ENCODE measurements around the gene CSNK1D. TPM values are rescaled to one million over a fixed set of nuclear protein-coding genes. Genes with fewer than 3 reads are reported as not detected.
"Not testable (repeated sequence)": the region's sequence is repeated elsewhere in the genome, so short reads cannot be mapped to it uniquely, and the experiment has no call there.

CSNK1D gene
- total RNA-seq, 2 experiments from 2014 or later = 118 to 182 TPM

DNA sequence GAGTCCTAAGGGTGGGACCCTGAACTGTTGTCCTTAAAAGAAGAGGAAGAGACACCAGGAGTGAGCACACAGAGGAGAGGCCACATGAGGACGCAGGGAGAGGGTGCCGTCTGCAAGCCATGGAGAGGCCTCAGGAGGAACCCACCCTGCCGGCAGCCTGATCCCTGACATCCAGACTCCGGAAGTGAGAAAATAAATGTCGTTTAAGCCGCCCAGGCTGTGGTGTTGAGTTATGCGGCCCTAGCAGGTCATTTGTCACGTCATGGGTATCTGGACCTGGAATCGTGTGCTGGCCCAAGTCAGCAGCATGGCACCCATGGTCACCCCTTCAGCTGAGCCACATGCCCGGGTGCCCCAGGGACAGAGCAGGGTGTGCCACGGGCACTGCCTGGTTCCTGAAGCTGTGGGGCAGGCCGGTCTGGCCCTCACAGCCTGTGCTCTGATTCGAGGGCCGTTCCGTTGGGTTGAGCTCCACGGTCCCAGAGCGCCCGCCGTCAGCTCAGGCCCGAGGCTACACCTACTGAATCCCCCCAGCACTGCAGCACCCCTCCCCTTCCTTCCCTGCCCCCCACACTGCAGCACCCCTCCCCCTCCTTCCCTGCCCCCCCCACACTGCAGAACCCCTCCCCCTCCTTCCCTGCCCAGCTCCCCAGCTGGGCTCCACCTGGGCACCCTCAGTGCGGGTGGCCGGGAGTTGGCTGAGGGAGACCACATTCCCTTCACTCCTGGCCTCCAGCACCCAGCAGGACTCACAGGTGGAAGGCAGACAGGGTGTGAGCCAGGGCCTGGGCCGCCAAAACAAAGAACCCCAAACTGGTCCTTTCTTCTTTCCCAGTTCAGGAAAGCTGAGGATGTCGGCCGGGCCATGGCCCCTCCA, 58.2 kb downstream of the CSNK1D start:
- DNase-seq (peak; percentile 57), ATAC-seq (no peak)
- CTCF ChIA-PET = interaction anchor here (1.0 to 2.0 kb wide), 2 partner anchors 9 to 106 kb away, joined by 3 to 8 read pairs; no protein-coding TSS in a partner anchor
- H3K4me3 Mint-ChIP-seq = no peak overlapping the region
- H3K27ac Mint-ChIP-seq = no peak overlapping the region
- H3K4me1 Mint-ChIP-seq = peaks cover 35% of the 10 kb centered on the region
- H3K27me3 Mint-ChIP-seq = no peaks in the 10 kb centered on the region
- H3K9me3 Mint-ChIP-seq (ENCODE audit: low read depth) = no peaks in the 10 kb centered on the region
- intact Hi-C loops (cut with DNase I, micrococcal nuclease) = no loop called here
- H3K36me3 Mint-ChIP-seq (ENCODE audit: low read depth) = no peaks in the 10 kb centered on the region
- POLR2A ChIA-PET = no interaction called here

DNA sequence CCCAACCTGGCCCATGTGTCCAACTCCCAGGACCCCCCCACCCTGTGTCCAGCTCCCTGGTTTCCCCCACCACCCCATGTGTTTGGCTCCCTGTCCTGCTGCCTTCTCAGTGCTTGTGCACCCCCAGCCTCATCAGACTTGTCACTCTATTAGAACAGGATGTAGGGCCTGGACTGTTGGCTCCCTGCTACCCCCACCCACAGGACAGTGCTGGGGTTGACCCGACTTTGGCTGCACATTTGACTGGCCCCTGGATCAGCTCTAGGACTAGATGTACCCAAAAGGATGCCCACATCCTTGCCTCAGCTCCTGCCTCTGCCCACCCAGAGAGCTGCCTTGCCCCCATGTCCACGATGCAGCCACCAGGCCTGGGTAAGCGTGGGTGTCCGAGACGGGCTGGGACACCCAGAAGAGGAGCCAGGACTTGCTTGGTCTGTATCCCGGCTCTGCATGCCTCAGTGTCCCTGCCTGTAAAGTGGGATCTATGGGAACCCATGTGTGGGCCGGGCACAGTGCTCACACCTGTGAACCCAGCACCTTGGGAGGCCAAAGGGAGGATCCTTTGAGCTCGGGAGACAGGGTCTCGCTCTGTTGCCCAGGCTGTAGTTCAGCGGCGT, 59.4 kb downstream of the CSNK1D start:
- POLR2A ChIA-PET = no interaction called here
- Mint-ChIP-seq H3K9me3 (ENCODE audit: low read depth) (no peaks in the 10 kb centered on the region), H3K27ac (no peak overlapping the region), H3K27me3 (no peaks in the 10 kb centered on the region), H3K36me3 (ENCODE audit: low read depth) (no peaks in the 10 kb centered on the region), H3K4me1 (peaks cover 39% of the 10 kb centered on the region), H3K4me3 (peak overlapping the region; percentile 75)
- CTCF ChIA-PET = interaction anchor here (1.0 to 2.0 kb wide), 2 partner anchors 8 to 107 kb away, joined by 3 to 8 read pairs; no protein-coding TSS in a partner anchor
- intact Hi-C loops (cut with DNase I, micrococcal nuclease) = no loop called here
- ATAC-seq (no peak), DNase-seq (no peak)

DNA sequence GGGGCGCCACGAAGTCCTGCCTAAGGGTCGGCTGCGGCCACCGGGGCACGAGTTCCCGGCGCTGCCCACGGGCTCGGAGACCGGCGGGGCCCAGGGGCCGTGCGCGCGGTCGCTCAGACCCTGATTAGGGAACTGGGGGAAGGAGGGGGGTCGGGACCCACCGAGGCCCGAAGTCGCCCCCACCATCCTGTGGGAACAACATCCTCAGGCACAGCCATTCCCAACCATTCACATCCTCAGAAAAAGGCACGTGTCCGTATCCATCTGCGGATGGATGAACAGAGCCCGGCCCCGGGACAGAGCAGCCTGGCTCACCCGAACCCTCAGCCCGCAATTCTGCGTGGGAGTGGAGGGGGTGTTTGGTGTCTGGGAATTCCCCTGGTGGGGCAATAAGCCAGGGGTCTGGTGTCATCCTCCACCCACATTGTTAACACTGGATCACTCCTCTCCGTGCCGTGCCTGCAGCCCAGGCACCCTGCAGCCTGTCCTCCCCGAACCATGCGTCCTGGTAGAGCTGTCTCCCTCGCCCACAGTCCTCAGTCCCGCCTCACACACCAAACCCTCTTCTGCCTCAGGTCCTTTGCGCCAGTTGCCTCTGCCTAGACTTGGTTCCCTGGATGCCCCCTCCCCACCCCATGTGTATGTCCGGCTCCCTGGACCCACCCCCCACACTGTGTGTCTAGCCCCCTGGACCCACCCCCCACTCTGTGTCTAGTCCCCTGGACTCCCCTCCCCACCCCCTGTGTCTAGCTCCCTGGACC, 60.1 kb downstream of the CSNK1D start:
- no peaks in the 10 kb centered on the region for H3K36me3 Mint-ChIP-seq (ENCODE audit: low read depth)
- no peaks in the 10 kb centered on the region for H3K27me3 Mint-ChIP-seq
- H3K4me1 Mint-ChIP-seq = peaks cover 39% of the 10 kb centered on the region
- ChIA-PET CTCF (no interaction called here), POLR2A (no interaction called here)
- H3K4me3 Mint-ChIP-seq = peak overlapping the region; percentile 75
- peak; percentile 73 for DNase-seq
- ATAC-seq = peak; percentile 30
- peak overlapping the region; percentile 66 for H3K27ac Mint-ChIP-seq
- no peaks in the 10 kb centered on the region for H3K9me3 Mint-ChIP-seq (ENCODE audit: low read depth)
- intact Hi-C loops (cut with DNase I, micrococcal nuclease) = loop anchor here in 1 of 2 experiments (2.0 kb wide), 2 partner anchors 85 to 115 kb away; partner anchors contain the start of gene FASN

DNA sequence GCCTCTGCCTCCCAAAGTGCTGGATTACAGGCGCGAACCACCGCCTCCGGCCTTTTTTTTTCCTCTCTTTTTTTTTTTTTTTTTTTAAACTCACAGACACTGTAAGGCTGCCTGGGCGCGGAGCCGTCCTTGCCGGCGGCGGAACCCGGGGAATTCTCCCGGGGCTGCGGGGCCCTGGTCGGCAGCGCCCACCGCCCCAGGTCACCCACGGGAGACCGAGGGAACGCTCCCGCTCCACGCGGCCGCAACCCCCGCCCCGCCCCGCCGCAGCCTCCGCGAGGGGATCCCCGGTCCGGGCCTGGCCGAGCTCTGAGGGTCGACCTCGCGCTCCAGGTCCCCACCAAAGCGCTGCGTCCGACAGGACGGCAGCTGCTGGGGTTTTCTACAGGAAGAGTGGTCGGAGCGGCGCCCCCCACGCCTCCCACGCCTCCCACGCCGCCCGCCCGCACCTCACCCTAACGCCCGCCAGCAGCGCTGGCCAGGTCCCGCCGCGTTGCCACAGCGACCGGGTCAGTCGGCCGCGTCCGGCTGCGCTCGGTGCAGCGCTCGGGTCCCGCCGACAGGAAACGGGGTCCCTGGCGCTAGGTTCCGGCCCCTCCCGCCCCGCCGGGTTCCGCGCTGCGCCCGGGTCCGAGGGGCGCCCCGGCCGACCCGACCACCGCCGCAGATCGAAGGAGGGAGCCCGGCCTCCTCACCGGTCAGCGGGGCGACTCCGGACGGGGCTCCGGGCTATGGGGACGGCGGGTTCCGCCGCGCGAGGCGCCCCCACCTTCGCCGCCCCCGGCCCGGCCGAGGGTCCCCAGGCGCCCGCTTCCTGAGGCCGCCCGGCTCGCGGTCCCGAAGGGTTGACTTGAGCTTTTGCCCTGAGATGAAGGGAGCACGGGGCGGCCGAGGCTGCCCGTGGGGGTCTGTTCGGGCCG, 60.9 kb downstream of the CSNK1D start, which contains the start of gene CCDC57:
Gene CCDC57 (minus strand): TSS at position 512 of the 920 bp plus-strand sequence. CDS start 10,898 bp downstream, outside the sequence.
- Mint-ChIP-seq H3K27me3 (no peaks in the 10 kb centered on the region), H3K9me3 (ENCODE audit: low read depth) (no peaks in the 10 kb centered on the region), H3K4me1 (peaks cover 39% of the 10 kb centered on the region), H3K36me3 (ENCODE audit: low read depth) (peaks cover 2% of the 10 kb centered on the region), H3K27ac (peak within 1 kb of the TSS; percentile 66), H3K4me3 (peak within 1 kb of the TSS; percentile 76)
- ChIA-PET POLR2A (no interaction called here), CTCF (interaction anchor here (1.4 to 1.5 kb wide), 2 partner anchors 11 to 71 kb away, joined by 3 to 5 read pairs; no protein-coding TSS in a partner anchor)
- peak; percentile 67 for ATAC-seq
- DNase-seq = peak; percentile 88
- intact Hi-C loops (cut with DNase I, micrococcal nuclease) = loop anchor here in 1 of 2 experiments (1.0 to 2.0 kb wide), 4 partner anchors 16 to 379 kb away; partner anchors contain the start of genes FASN and MCRIP1

GRCh38 chr17:82210655-82211054, 62.8 kb downstream of the CSNK1D start:
- POLR2A ChIA-PET; H3K27ac Mint-ChIP-seq; ATAC-seq; H3K9me3 Mint-ChIP-seq (ENCODE audit: low read depth); DNase-seq; H3K27me3 Mint-ChIP-seq; H3K4me3 Mint-ChIP-seq; intact Hi-C loops (cut with DNase I, micrococcal nuclease); H3K36me3 Mint-ChIP-seq (ENCODE audit: low read depth); CTCF ChIA-PET: not testable (repeated sequence)
- H3K4me1 Mint-ChIP-seq = peaks cover 38% of the 10 kb centered on the region

- H3K27me3 Mint-ChIP-seq = no peaks in the 10 kb centered on the region
- peaks cover 52% of the 10 kb centered on the region for H3K4me1 Mint-ChIP-seq
- intact Hi-C loops (cut with DNase I, micrococcal nuclease) = loop anchor here in 1 of 2 experiments (1.0 kb wide), 3 partner anchors 22 to 208 kb away; no protein-coding TSS in a partner anchor
- no peaks in the 10 kb centered on the region for H3K9me3 Mint-ChIP-seq (ENCODE audit: low read depth)
- H3K36me3 Mint-ChIP-seq (ENCODE audit: low read depth) = peaks cover 8% of the 10 kb centered on the region
- DNase-seq = peak; percentile 89
- H3K27ac Mint-ChIP-seq = peak overlapping the region; percentile 93
- H3K4me3 Mint-ChIP-seq = peak overlapping the region; percentile 60
- POLR2A ChIA-PET = interaction anchor here (0.6 to 1.5 kb wide), 4 partner anchors 30 to 168 kb away, joined by 3 to 6 read pairs (median 3); partner anchors contain the start of gene DCXR
- peak; percentile 76 for ATAC-seq
- CTCF ChIA-PET = interaction anchor here (0.6 to 2.5 kb wide), 18 partner anchors 9 to 322 kb away, joined by 3 to 19 read pairs (median 4); partner anchors contain the start of genes CD7, DCXR and SLC16A3
Measured at GRCh38 chr17:82205720-82206508, 67.6 kb downstream of the CSNK1D start.

- intact Hi-C loops (cut with DNase I, micrococcal nuclease) = loop anchor here in 1 of 2 experiments (5.0 kb wide), 1 partner anchor 98 kb away; no protein-coding TSS in a partner anchor
- Mint-ChIP-seq H3K36me3 (ENCODE audit: low read depth) (peaks cover 8% of the 10 kb centered on the region), H3K27me3 (no peaks in the 10 kb centered on the region), H3K9me3 (ENCODE audit: low read depth) (no peaks in the 10 kb centered on the region), H3K27ac (peak overlapping the region; percentile 93), H3K4me3 (peak overlapping the region; percentile 60), H3K4me1 (peaks cover 60% of the 10 kb centered on the region)
- POLR2A ChIA-PET = interaction anchor here (1.0 to 1.5 kb wide), 2 partner anchors 31 to 97 kb away, joined by 3 to 6 read pairs; no protein-coding TSS in a partner anchor
- ATAC-seq = peak; percentile 72
- peak; percentile 79 for DNase-seq
- CTCF ChIA-PET = interaction anchor here (0.6 to 2.5 kb wide), 5 partner anchors 15 to 322 kb away, joined by 3 to 19 read pairs (median 4); no protein-coding TSS in a partner anchor
Measured at GRCh38 chr17:82204831-82205719, 68.4 kb downstream of the CSNK1D start.

- Mint-ChIP-seq H3K4me3 (no peak overlapping the region), H3K4me1 (peaks cover 62% of the 10 kb centered on the region), H3K27me3 (no peaks in the 10 kb centered on the region), H3K9me3 (ENCODE audit: low read depth) (no peaks in the 10 kb centered on the region), H3K27ac (no peak overlapping the region), H3K36me3 (ENCODE audit: low read depth) (peaks cover 12% of the 10 kb centered on the region)
- DNase-seq (no peak), ATAC-seq (no peak)
- ChIA-PET CTCF (interaction anchor here (0.8 to 1.5 kb wide), 3 partner anchors 12 to 106 kb away, joined by 3 to 4 read pairs (median 3); no protein-coding TSS in a partner anchor), POLR2A (no interaction called here)
- intact Hi-C loops (cut with DNase I, micrococcal nuclease) = loop anchor here in 1 of 2 experiments (5.0 kb wide), 1 partner anchor 97 kb away; no protein-coding TSS in a partner anchor
Measured at GRCh38 chr17:82203920-82204319, 69.6 kb downstream of the CSNK1D start.

GRCh38 chr17:82202981-82203380, 70.5 kb downstream of the CSNK1D start:
- intact Hi-C loops (cut with DNase I, micrococcal nuclease) = loop anchor here in 1 of 2 experiments (5.0 kb wide), 1 partner anchor 96 kb away; no protein-coding TSS in a partner anchor
- ChIA-PET POLR2A (no interaction called here), CTCF (interaction anchor here (1.5 kb wide), 1 partner anchor 33 kb away, joined by 3 read pairs; no protein-coding TSS in a partner anchor)
- Mint-ChIP-seq H3K4me1 (peaks cover 67% of the 10 kb centered on the region), H3K9me3 (ENCODE audit: low read depth) (no peaks in the 10 kb centered on the region), H3K4me3 (peak overlapping the region; percentile 3), H3K36me3 (ENCODE audit: low read depth) (peaks cover 19% of the 10 kb centered on the region), H3K27me3 (no peaks in the 10 kb centered on the region), H3K27ac (peak overlapping the region; percentile 32)
- ATAC-seq (no peak), DNase-seq (peak; percentile 68)

Data from activated CD4-positive, alpha-beta T cell treated with anti-CD3 and anti-CD28 coated beads for 36 hours (primary cell).